GM23338 (cell line): ENCODE results near the gene PCDHGA1. TPM values are rescaled to one million over a fixed set of nuclear protein-coding genes. Genes with fewer than 3 reads are reported as not detected.

Source experiments
- ATAC-seq: fragments of 200-7000 bp; cut with Tn5 transposase; 3 replicates; pipeline ENCODE4 v1.9.1; 2020
- DNase-seq: peaks from one replicate; pipeline ENCODE4 v3.0.0-alpha.2; 2015; ENCODE audit warnings: low spot score
- H2AFZ ChIP-seq: fragments of 200-600 bp; sonication (generic); 2 replicates; pipeline ENCODE4 v1.8.0; 2016; ENCODE audit warnings: antibody characterized with exemption, mild to moderate bottlenecking, moderate library complexity
- H3F3A ChIP-seq: fragments of 200-600 bp; sonication (generic); replicated peaks from 2 replicates; pipeline ENCODE4 v1.8.0; 2017; ENCODE audit warnings: antibody characterized with exemption, mixed run types, low read depth
- H3K27ac ChIP-seq: fragments of 200-600 bp; sonication (generic); 2 replicates; pipeline ENCODE4 v1.6.1; 2016; ENCODE audit warnings: low read depth
- H3K27me3 ChIP-seq: fragments of 200-600 bp; sonication (generic); 2 replicates; pipeline ENCODE4 v1.8.0; 2016; ENCODE audit warnings: mild to moderate bottlenecking, mixed run types, moderate library complexity; ENCODE audit not compliant: insufficient read depth
- H3K36me3 ChIP-seq: fragments of 200-600 bp; sonication (generic); 2 replicates; pipeline ENCODE4 v1.8.0; 2016; ENCODE audit warnings: mild to moderate bottlenecking; ENCODE audit not compliant: insufficient read depth
- H3K4me1 ChIP-seq: fragments of 200-600 bp; sonication (generic); 2 replicates; pipeline ENCODE4 v1.8.0; 2016; ENCODE audit warnings: mild to moderate bottlenecking, moderate library complexity; ENCODE audit not compliant: insufficient read depth
- H3K4me2 ChIP-seq: fragments of 200-600 bp; sonication (generic); 2 replicates; pipeline ENCODE4 v1.7.1; 2017; ENCODE audit warnings: mixed run types
- H3K4me3 ChIP-seq: fragments of 200-600 bp; sonication (generic); 2 replicates; pipeline ENCODE4 v1.6.1; 2016; ENCODE audit warnings: mixed run types
- H3K79me2 ChIP-seq: fragments of 200-600 bp; sonication (generic); replicated peaks from 2 replicates; pipeline ENCODE4 v1.8.0; 2017; ENCODE audit warnings: mild to moderate bottlenecking; ENCODE audit not compliant: insufficient read depth
- H3K9me2 ChIP-seq: fragments of 200-600 bp; sonication (generic); 2 replicates; pipeline ENCODE4 v1.8.0; 2017; ENCODE audit not compliant: insufficient read depth
- H4K20me1 ChIP-seq: fragments of 200-600 bp; sonication (generic); replicated peaks from 2 replicates; pipeline ENCODE4 v1.8.0; 2017; ENCODE audit warnings: mild to moderate bottlenecking; ENCODE audit not compliant: insufficient read depth
- H3K27ac Mint-ChIP-seq: 2 replicates; pipeline ENCODE4 v1.8.0; 2020; ENCODE audit warnings: inconsistent platforms, mild to moderate bottlenecking, moderate library complexity, mixed read lengths
- H3K27me3 Mint-ChIP-seq: 3 replicates; pipeline ENCODE4 v1.8.0; 2022; ENCODE audit warnings: low read depth, mild to moderate bottlenecking, moderate library complexity, mixed read lengths, inconsistent platforms; ENCODE audit not compliant: insufficient read depth, poor library complexity
- H3K36me3 Mint-ChIP-seq: 3 replicates; pipeline ENCODE4 v1.8.0; 2021; ENCODE audit warnings: low read depth, mild to moderate bottlenecking, inconsistent platforms, moderate library complexity, mixed read lengths
- H3K4me1 Mint-ChIP-seq: 3 replicates; pipeline ENCODE4 v1.8.0; 2020; ENCODE audit warnings: mild to moderate bottlenecking, inconsistent platforms, mixed read lengths
- H3K4me3 Mint-ChIP-seq: 3 replicates; pipeline ENCODE4 v1.8.0; 2021; ENCODE audit warnings: moderate library complexity, mild to moderate bottlenecking, inconsistent platforms, mixed read lengths
- H3K9me3 Mint-ChIP-seq: 3 replicates; pipeline ENCODE4 v1.8.0; 2020; ENCODE audit warnings: moderate library complexity, mild to moderate bottlenecking, inconsistent platforms, mixed read lengths
- CREB1 ChIP-seq: fragments of 250-450 bp; sonication (Bioruptor Pico); IDR thresholded peaks from 2 replicates; pipeline ENCODE4 v1.5.0; 2020; ENCODE audit warnings: low read depth, mild to moderate bottlenecking, moderate library complexity
- EZH2 ChIP-seq: fragments of 200-600 bp; sonication (generic); IDR thresholded peaks from one replicate; pipeline ENCODE4 v1.8.0; 2017; ENCODE audit warnings: antibody characterized with exemption, mild to moderate bottlenecking, low read depth; ENCODE audit not compliant: unreplicated experiment
- EZH2phosphoT487 ChIP-seq: fragments of 200-600 bp; sonication (generic); IDR thresholded peaks from one replicate; pipeline ENCODE4 v1.8.1; 2018; ENCODE audit warnings: antibody characterized with exemption; ENCODE audit not compliant: unreplicated experiment
- JUNB ChIP-seq: IDR thresholded peaks from one replicate; pipeline ENCODE4 v1.6.1; 2016; ENCODE audit warnings: antibody characterized with exemption; ENCODE audit not compliant: unreplicated experiment
- NANOG ChIP-seq: IDR thresholded peaks from 2 replicates; pipeline ENCODE4 v1.6.1; 2016; ENCODE audit warnings: antibody characterized with exemption, borderline replicate concordance
- POLR2AphosphoS5 ChIP-seq: IDR thresholded peaks from 2 replicates; pipeline ENCODE4 v1.6.1; 2016; ENCODE audit warnings: antibody characterized with exemption, low read depth
- STAT1 ChIP-seq: IDR thresholded peaks from one replicate; pipeline ENCODE4 v1.6.1; 2016; ENCODE audit warnings: antibody characterized with exemption; ENCODE audit not compliant: unreplicated experiment
- ZNF114 ChIP-seq: fragments of 250-450 bp; sonication (Bioruptor Pico); IDR thresholded peaks from 2 replicates; pipeline ENCODE4 v1.5.0; 2020; ENCODE audit warnings: mild to moderate bottlenecking, moderate library complexity
- ZNF331 ChIP-seq: fragments of 250-450 bp; sonication (Bioruptor Pico); IDR thresholded peaks from 2 replicates; pipeline ENCODE4 v1.5.0; 2020; ENCODE audit warnings: low read depth, mild to moderate bottlenecking, moderate library complexity
- polyA plus RNA-seq: library from polyadenylated mRNA; unstranded; fragments of >200 nt; fragmentation: Nextera tagmentation; extraction: Ambion mirVana; gene quantifications from 2 replicates; pipeline ENCODE4 v1.2.1, GENCODE V29; 2016
- total RNA-seq: library from RNA; depleted of rRNA; stranded (reverse); fragments of >200 nt; shearing (Covaris generic); gene quantifications from 2 replicates; pipeline ENCODE4 v1.2.3, GENCODE V29; 2014
- TF ChIP-seq, protein P1 (sequence below), 2 experiments: fragments of 200-600 bp in 1 of 2; sonication (generic) in 1 of 2; conservative IDR thresholded peaks; 2 replicates each; pipeline versions ENCODE4 v1.5.1 to v1.6.1; 2016 to 2017; ENCODE audit warnings: antibody characterized with exemption in 2 of 2, low read depth in 2 of 2, mild to moderate bottlenecking in 2 of 2, moderate library complexity in 1 of 2
- TF ChIP-seq, protein P2 (sequence below): fragments of 250-450 bp; sonication (Bioruptor Pico); IDR thresholded peaks from 2 replicates; pipeline ENCODE4 v1.5.0; 2020; ENCODE audit warnings: mild to moderate bottlenecking, moderate library complexity
- TF ChIP-seq, protein P3 (sequence below): IDR thresholded peaks from 2 replicates; pipeline ENCODE4 v1.6.1; 2016; ENCODE audit warnings: antibody characterized with exemption
- TF ChIP-seq, protein P4 (sequence below): IDR thresholded peaks from one replicate; pipeline ENCODE4 v1.6.1; 2018; ENCODE audit warnings: antibody characterized with exemption; ENCODE audit not compliant: unreplicated experiment

PCDHGA1 gene
- total and polyA plus RNA-seq, 2 experiments from 2014 or later: 0.39 to 1.7 TPM

DNA sequence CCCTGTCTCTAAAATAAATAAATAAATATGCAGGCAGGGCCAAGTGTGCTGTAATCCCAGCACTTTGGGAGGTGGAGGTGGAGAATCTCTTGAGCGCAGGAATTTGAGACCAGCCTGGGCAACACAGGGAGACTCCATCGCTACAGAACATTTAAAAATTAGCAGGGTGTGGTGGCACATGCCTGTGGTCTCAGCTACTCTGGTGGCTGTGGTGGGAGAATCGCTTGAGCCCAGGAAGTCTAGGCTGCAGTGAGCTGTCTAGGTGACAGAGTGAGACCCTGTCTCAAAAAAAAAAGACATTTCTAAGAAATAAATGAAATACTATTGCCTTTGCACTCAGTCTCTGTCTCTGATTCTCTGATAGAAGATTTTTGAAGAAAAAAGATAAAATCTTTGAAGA is 81.3 kb downstream of the PCDHGA1 start:
- H3K27me3 Mint-ChIP-seq: peaks cover 18% of the 10 kb centered on the region
- Histone ChIP-seq H3K36me3 (no peaks in the 10 kb centered on the region), H3K4me2 (no peak overlapping the region), H2AFZ (no peak overlapping the region), H3K79me2 (0 out of 2 replicates have a peak, but pooled peaks cover 4% of the 10 kb centered on the region), H3K27me3 (peaks cover 8% of the 10 kb centered on the region), H3F3A (no peaks in the 10 kb centered on the region), H3K27ac (no peak overlapping the region), H3K4me3 (no peak overlapping the region), H3K4me1 (peaks cover 5% of the 10 kb centered on the region), H4K20me1 (peaks cover 7% of the 10 kb centered on the region; the same call in 1 of the 2 replicates), H3K9me2 (no peaks in the 10 kb centered on the region)
- H3K4me1 Mint-ChIP-seq: peaks cover 14% of the 10 kb centered on the region
- DNase-seq: no peak
- ATAC-seq: no peak
- peaks cover 43% of the 10 kb centered on the region for H3K36me3 Mint-ChIP-seq
- no peak for TF ChIP-seq NANOG
- TF ChIP-seq STAT1: no peak
- TF ChIP-seq POLR2AphosphoS5: no peak
- no peak for TF ChIP-seq EZH2
- TF ChIP-seq CREB1: no peak
- no peak for TF ChIP-seq ZNF114 (CRISPR knock-in tag)
- TF ChIP-seq JUNB: no peak
- TF ChIP-seq, protein P1, sequence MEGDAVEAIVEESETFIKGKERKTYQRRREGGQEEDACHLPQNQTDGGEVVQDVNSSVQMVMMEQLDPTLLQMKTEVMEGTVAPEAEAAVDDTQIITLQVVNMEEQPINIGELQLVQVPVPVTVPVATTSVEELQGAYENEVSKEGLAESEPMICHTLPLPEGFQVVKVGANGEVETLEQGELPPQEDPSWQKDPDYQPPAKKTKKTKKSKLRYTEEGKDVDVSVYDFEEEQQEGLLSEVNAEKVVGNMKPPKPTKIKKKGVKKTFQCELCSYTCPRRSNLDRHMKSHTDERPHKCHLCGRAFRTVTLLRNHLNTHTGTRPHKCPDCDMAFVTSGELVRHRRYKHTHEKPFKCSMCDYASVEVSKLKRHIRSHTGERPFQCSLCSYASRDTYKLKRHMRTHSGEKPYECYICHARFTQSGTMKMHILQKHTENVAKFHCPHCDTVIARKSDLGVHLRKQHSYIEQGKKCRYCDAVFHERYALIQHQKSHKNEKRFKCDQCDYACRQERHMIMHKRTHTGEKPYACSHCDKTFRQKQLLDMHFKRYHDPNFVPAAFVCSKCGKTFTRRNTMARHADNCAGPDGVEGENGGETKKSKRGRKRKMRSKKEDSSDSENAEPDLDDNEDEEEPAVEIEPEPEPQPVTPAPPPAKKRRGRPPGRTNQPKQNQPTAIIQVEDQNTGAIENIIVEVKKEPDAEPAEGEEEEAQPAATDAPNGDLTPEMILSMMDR (conservative IDR thresholded peaks at IDR 0.05; ENCODE audit: low read depth in 2 of 2): no peak
- TF ChIP-seq, protein P2, sequence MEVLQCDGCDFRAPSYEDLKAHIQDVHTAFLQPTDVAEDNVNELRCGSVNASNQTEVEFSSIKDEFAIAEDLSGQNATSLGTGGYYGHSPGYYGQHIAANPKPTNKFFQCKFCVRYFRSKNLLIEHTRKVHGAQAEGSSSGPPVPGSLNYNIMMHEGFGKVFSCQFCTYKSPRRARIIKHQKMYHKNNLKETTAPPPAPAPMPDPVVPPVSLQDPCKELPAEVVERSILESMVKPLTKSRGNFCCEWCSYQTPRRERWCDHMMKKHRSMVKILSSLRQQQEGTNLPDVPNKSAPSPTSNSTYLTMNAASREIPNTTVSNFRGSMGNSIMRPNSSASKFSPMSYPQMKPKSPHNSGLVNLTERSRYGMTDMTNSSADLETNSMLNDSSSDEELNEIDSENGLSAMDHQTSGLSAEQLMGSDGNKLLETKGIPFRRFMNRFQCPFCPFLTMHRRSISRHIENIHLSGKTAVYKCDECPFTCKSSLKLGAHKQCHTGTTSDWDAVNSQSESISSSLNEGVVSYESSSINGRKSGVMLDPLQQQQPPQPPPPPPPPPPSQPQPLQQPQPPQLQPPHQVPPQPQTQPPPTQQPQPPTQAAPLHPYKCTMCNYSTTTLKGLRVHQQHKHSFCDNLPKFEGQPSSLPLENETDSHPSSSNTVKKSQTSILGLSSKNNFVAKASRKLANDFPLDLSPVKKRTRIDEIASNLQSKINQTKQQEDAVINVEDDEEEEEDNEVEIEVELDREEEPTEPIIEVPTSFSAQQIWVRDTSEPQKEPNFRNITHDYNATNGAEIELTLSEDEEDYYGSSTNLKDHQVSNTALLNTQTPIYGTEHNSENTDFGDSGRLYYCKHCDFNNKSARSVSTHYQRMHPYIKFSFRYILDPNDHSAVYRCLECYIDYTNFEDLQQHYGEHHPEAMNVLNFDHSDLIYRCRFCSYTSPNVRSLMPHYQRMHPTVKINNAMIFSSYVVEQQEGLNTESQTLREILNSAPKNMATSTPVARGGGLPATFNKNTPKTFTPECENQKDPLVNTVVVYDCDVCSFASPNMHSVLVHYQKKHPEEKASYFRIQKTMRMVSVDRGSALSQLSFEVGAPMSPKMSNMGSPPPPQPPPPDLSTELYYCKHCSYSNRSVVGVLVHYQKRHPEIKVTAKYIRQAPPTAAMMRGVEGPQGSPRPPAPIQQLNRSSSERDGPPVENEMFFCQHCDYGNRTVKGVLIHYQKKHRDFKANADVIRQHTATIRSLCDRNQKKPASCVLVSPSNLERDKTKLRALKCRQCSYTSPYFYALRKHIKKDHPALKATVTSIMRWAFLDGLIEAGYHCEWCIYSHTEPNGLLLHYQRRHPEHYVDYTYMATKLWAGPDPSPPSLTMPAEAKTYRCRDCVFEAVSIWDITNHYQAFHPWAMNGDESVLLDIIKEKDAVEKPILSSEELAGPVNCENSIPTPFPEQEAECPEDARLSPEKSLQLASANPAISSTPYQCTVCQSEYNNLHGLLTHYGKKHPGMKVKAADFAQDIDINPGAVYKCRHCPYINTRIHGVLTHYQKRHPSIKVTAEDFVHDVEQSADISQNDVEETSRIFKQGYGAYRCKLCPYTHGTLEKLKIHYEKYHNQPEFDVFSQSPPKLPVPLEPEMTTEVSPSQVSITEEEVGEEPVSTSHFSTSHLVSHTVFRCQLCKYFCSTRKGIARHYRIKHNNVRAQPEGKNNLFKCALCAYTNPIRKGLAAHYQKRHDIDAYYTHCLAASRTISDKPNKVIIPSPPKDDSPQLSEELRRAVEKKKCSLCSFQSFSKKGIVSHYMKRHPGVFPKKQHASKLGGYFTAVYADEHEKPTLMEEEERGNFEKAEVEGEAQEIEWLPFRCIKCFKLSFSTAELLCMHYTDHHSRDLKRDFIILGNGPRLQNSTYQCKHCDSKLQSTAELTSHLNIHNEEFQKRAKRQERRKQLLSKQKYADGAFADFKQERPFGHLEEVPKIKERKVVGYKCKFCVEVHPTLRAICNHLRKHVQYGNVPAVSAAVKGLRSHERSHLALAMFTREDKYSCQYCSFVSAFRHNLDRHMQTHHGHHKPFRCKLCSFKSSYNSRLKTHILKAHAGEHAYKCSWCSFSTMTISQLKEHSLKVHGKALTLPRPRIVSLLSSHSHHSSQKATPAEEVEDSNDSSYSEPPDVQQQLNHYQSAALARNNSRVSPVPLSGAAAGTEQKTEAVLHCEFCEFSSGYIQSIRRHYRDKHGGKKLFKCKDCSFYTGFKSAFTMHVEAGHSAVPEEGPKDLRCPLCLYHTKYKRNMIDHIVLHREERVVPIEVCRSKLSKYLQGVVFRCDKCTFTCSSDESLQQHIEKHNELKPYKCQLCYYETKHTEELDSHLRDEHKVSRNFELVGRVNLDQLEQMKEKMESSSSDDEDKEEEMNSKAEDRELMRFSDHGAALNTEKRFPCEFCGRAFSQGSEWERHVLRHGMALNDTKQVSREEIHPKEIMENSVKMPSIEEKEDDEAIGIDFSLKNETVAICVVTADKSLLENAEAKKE (CRISPR knock-in tag): no peak
- TF ChIP-seq, protein P3, sequence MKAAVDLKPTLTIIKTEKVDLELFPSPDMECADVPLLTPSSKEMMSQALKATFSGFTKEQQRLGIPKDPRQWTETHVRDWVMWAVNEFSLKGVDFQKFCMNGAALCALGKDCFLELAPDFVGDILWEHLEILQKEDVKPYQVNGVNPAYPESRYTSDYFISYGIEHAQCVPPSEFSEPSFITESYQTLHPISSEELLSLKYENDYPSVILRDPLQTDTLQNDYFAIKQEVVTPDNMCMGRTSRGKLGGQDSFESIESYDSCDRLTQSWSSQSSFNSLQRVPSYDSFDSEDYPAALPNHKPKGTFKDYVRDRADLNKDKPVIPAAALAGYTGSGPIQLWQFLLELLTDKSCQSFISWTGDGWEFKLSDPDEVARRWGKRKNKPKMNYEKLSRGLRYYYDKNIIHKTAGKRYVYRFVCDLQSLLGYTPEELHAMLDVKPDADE: no peak
- no peak for TF ChIP-seq EZH2phosphoT487
- TF ChIP-seq, protein P4, sequence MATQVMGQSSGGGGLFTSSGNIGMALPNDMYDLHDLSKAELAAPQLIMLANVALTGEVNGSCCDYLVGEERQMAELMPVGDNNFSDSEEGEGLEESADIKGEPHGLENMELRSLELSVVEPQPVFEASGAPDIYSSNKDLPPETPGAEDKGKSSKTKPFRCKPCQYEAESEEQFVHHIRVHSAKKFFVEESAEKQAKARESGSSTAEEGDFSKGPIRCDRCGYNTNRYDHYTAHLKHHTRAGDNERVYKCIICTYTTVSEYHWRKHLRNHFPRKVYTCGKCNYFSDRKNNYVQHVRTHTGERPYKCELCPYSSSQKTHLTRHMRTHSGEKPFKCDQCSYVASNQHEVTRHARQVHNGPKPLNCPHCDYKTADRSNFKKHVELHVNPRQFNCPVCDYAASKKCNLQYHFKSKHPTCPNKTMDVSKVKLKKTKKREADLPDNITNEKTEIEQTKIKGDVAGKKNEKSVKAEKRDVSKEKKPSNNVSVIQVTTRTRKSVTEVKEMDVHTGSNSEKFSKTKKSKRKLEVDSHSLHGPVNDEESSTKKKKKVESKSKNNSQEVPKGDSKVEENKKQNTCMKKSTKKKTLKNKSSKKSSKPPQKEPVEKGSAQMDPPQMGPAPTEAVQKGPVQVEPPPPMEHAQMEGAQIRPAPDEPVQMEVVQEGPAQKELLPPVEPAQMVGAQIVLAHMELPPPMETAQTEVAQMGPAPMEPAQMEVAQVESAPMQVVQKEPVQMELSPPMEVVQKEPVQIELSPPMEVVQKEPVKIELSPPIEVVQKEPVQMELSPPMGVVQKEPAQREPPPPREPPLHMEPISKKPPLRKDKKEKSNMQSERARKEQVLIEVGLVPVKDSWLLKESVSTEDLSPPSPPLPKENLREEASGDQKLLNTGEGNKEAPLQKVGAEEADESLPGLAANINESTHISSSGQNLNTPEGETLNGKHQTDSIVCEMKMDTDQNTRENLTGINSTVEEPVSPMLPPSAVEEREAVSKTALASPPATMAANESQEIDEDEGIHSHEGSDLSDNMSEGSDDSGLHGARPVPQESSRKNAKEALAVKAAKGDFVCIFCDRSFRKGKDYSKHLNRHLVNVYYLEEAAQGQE: no peak
- TF ChIP-seq ZNF331: no peak
- peaks cover 38% of the 10 kb centered on the region for H3K9me3 Mint-ChIP-seq
- no peak overlapping the region for H3K4me3 Mint-ChIP-seq
- H3K27ac Mint-ChIP-seq: no peak overlapping the region
